ENCODE measurements around the gene SH2D3C.

Gene SH2D3C

GRCh38 chr9:127809540-127810377, 31.3 kb upstream of the SH2D3C start:
- DNase-seq (ENCODE audit: low read depth, low spot score), result no peak
- no peak overlapping the region for H3K4me3 ChIP-seq (ENCODE audit: low read length)

GRCh38 chr9:127809002-127809539, 30.6 kb upstream of the SH2D3C start:
- H3K4me3 ChIP-seq (ENCODE audit: low read length), result no peak overlapping the region

GRCh38 chr9:127808347-127809001, 30.0 kb upstream of the SH2D3C start:
- H3K4me3 ChIP-seq (ENCODE audit: low read length), result no peak overlapping the region
- no peak for DNase-seq (ENCODE audit: low read depth, low spot score)

More at GRCh38 chr9:127809002-127809539, 30.6 kb upstream of the SH2D3C start:
- DNase-seq (ENCODE audit: low read depth, low spot score), result no peak

GRCh38 chr9:127806871-127807270, 28.4 kb upstream of the SH2D3C start:
- no peak for DNase-seq (ENCODE audit: low read depth, low spot score)
- H3K4me3 ChIP-seq (ENCODE audit: low read length), result no peak overlapping the region

- no peak overlapping the region for H3K4me3 ChIP-seq (ENCODE audit: low read length)
- peak; percentile 50 for DNase-seq (ENCODE audit: low read depth, low spot score)
Measured at GRCh38 chr9:127805620-127806019, 27.2 kb upstream of the SH2D3C start.

GRCh38 chr9:127803507-127804352, 25.3 kb upstream of the SH2D3C start:
- H3K4me3 ChIP-seq (ENCODE audit: low read length), result peak overlapping the region; percentile 82
- DNase-seq (ENCODE audit: low read depth, low spot score), result no peak

- H3K4me3 ChIP-seq (ENCODE audit: low read length), result peak within 1 kb of the TSS; percentile 82
- DNase-seq (ENCODE audit: low read depth, low spot score), result peak; percentile 78
Measured at GRCh38 chr9:127802576-127803443, 24.3 kb upstream of the SH2D3C start, which contains the start of gene FPGS. FPGS (plus strand) TSS chr9:127802882; CDS start chr9:127802925, 43 bp downstream.

- H3K4me3 ChIP-seq (ENCODE audit: low read length), result peak overlapping the region; percentile 56
- DNase-seq (ENCODE audit: low read depth, low spot score), result no peak
Measured at GRCh38 chr9:127801955-127802575, 23.6 kb upstream of the SH2D3C start.

- DNase-seq (ENCODE audit: low read depth, low spot score), result peak; percentile 81
- peak overlapping the region; percentile 36 for H3K4me3 ChIP-seq (ENCODE audit: low read length)
Measured at GRCh38 chr9:127796852-127797370, 18.4 kb upstream of the SH2D3C start.

GRCh38 chr9:127796225-127796813, 17.9 kb upstream of the SH2D3C start:
- DNase-seq (ENCODE audit: low read depth, low spot score), result no peak

GRCh38 chr9:127794001-127794791, 15.7 kb upstream of the SH2D3C start:
- no peak for DNase-seq (ENCODE audit: low read depth, low spot score)
- no peak overlapping the region for H3K4me3 ChIP-seq (ENCODE audit: low read length)

More at GRCh38 chr9:127796225-127796813, 17.9 kb upstream of the SH2D3C start:
- peak overlapping the region; percentile 36 for H3K4me3 ChIP-seq (ENCODE audit: low read length)

GRCh38 chr9:127793093-127793708, 14.7 kb upstream of the SH2D3C start:
- no peak overlapping the region for H3K4me3 ChIP-seq (ENCODE audit: low read length)
- no peak for DNase-seq (ENCODE audit: low read depth, low spot score)

- DNase-seq (ENCODE audit: low read depth, low spot score), result no peak
Measured at GRCh38 chr9:127792417-127793031, 14.1 kb upstream of the SH2D3C start.

GRCh38 chr9:127791085-127791484, 12.6 kb upstream of the SH2D3C start:
- DNase-seq (ENCODE audit: low read depth, low spot score), result no peak
- no peak overlapping the region for H3K4me3 ChIP-seq (ENCODE audit: low read length)

More at GRCh38 chr9:127792417-127793031, 14.1 kb upstream of the SH2D3C start:
- H3K4me3 ChIP-seq (ENCODE audit: low read length), result no peak overlapping the region

GRCh38 chr9:127790094-127790855, 11.8 kb upstream of the SH2D3C start:
- no peak overlapping the region for H3K4me3 ChIP-seq (ENCODE audit: low read length)
- DNase-seq (ENCODE audit: low read depth, low spot score), result no peak

All from Jurkat, Clone E6-1 (cell line).